GM23338 (cell line): ENCODE data around the gene MED17. TPM values are rescaled to one million over a fixed set of nuclear protein-coding genes. Genes with fewer than 3 reads are reported as not detected.
"Not testable (repeated sequence)": the region's sequence is repeated elsewhere in the genome, so short reads cannot be mapped to it uniquely, and the experiment has no call there.

Experiments used
- ATAC-seq: fragments of 200-7000 bp; cut with Tn5 transposase; 3 replicates; pipeline ENCODE4 v1.9.1; 2020
- DNase-seq: peaks from one replicate; pipeline ENCODE4 v3.0.0-alpha.2; 2015; ENCODE audit warnings: low spot score
- H2AFZ ChIP-seq: fragments of 200-600 bp; sonication (generic); 2 replicates; pipeline ENCODE4 v1.8.0; 2016; ENCODE audit warnings: antibody characterized with exemption, mild to moderate bottlenecking, moderate library complexity
- H3F3A ChIP-seq: fragments of 200-600 bp; sonication (generic); replicated peaks from 2 replicates; pipeline ENCODE4 v1.8.0; 2017; ENCODE audit warnings: antibody characterized with exemption, mixed run types, low read depth
- H3K27ac ChIP-seq: fragments of 200-600 bp; sonication (generic); 2 replicates; pipeline ENCODE4 v1.6.1; 2016; ENCODE audit warnings: low read depth
- H3K27me3 ChIP-seq: fragments of 200-600 bp; sonication (generic); 2 replicates; pipeline ENCODE4 v1.8.0; 2016; ENCODE audit warnings: mild to moderate bottlenecking, mixed run types, moderate library complexity; ENCODE audit not compliant: insufficient read depth
- H3K36me3 ChIP-seq: fragments of 200-600 bp; sonication (generic); 2 replicates; pipeline ENCODE4 v1.8.0; 2016; ENCODE audit warnings: mild to moderate bottlenecking; ENCODE audit not compliant: insufficient read depth
- H3K4me1 ChIP-seq: fragments of 200-600 bp; sonication (generic); 2 replicates; pipeline ENCODE4 v1.8.0; 2016; ENCODE audit warnings: mild to moderate bottlenecking, moderate library complexity; ENCODE audit not compliant: insufficient read depth
- H3K4me2 ChIP-seq: fragments of 200-600 bp; sonication (generic); 2 replicates; pipeline ENCODE4 v1.7.1; 2017; ENCODE audit warnings: mixed run types
- H3K4me3 ChIP-seq: fragments of 200-600 bp; sonication (generic); 2 replicates; pipeline ENCODE4 v1.6.1; 2016; ENCODE audit warnings: mixed run types
- H3K79me2 ChIP-seq: fragments of 200-600 bp; sonication (generic); replicated peaks from 2 replicates; pipeline ENCODE4 v1.8.0; 2017; ENCODE audit warnings: mild to moderate bottlenecking; ENCODE audit not compliant: insufficient read depth
- H3K9me2 ChIP-seq: fragments of 200-600 bp; sonication (generic); 2 replicates; pipeline ENCODE4 v1.8.0; 2017; ENCODE audit not compliant: insufficient read depth
- H4K20me1 ChIP-seq: fragments of 200-600 bp; sonication (generic); replicated peaks from 2 replicates; pipeline ENCODE4 v1.8.0; 2017; ENCODE audit warnings: mild to moderate bottlenecking; ENCODE audit not compliant: insufficient read depth
- H3K27ac Mint-ChIP-seq: 2 replicates; pipeline ENCODE4 v1.8.0; 2020; ENCODE audit warnings: inconsistent platforms, mild to moderate bottlenecking, moderate library complexity, mixed read lengths
- H3K27me3 Mint-ChIP-seq: 3 replicates; pipeline ENCODE4 v1.8.0; 2022; ENCODE audit warnings: low read depth, mild to moderate bottlenecking, moderate library complexity, mixed read lengths, inconsistent platforms; ENCODE audit not compliant: insufficient read depth, poor library complexity
- H3K36me3 Mint-ChIP-seq: 3 replicates; pipeline ENCODE4 v1.8.0; 2021; ENCODE audit warnings: low read depth, mild to moderate bottlenecking, inconsistent platforms, moderate library complexity, mixed read lengths
- H3K4me1 Mint-ChIP-seq: 3 replicates; pipeline ENCODE4 v1.8.0; 2020; ENCODE audit warnings: mild to moderate bottlenecking, inconsistent platforms, mixed read lengths
- H3K4me3 Mint-ChIP-seq: 3 replicates; pipeline ENCODE4 v1.8.0; 2021; ENCODE audit warnings: moderate library complexity, mild to moderate bottlenecking, inconsistent platforms, mixed read lengths
- H3K9me3 Mint-ChIP-seq: 3 replicates; pipeline ENCODE4 v1.8.0; 2020; ENCODE audit warnings: moderate library complexity, mild to moderate bottlenecking, inconsistent platforms, mixed read lengths
- ETS1 ChIP-seq: IDR thresholded peaks from 2 replicates; pipeline ENCODE4 v1.6.1; 2016; ENCODE audit warnings: antibody characterized with exemption
- JUNB ChIP-seq: IDR thresholded peaks from one replicate; pipeline ENCODE4 v1.6.1; 2016; ENCODE audit warnings: antibody characterized with exemption; ENCODE audit not compliant: unreplicated experiment
- NANOG ChIP-seq: IDR thresholded peaks from 2 replicates; pipeline ENCODE4 v1.6.1; 2016; ENCODE audit warnings: antibody characterized with exemption, borderline replicate concordance
- POLR2AphosphoS5 ChIP-seq: IDR thresholded peaks from 2 replicates; pipeline ENCODE4 v1.6.1; 2016; ENCODE audit warnings: antibody characterized with exemption, low read depth
- STAT1 ChIP-seq: IDR thresholded peaks from one replicate; pipeline ENCODE4 v1.6.1; 2016; ENCODE audit warnings: antibody characterized with exemption; ENCODE audit not compliant: unreplicated experiment
- ZNF462 ChIP-seq: fragments of 250-450 bp; sonication (Bioruptor Pico); IDR thresholded peaks from 2 replicates; pipeline ENCODE4 v1.5.0; 2020; ENCODE audit warnings: mild to moderate bottlenecking, moderate library complexity
- polyA plus RNA-seq: library from polyadenylated mRNA; unstranded; fragments of >200 nt; fragmentation: Nextera tagmentation; extraction: Ambion mirVana; gene quantifications from 2 replicates; pipeline ENCODE4 v1.2.1, GENCODE V29; 2016
- total RNA-seq: library from RNA; depleted of rRNA; stranded (reverse); fragments of >200 nt; shearing (Covaris generic); gene quantifications from 2 replicates; pipeline ENCODE4 v1.2.3, GENCODE V29; 2014
- TF ChIP-seq, protein P1 (sequence below), 2 experiments: fragments of 200-600 bp in 1 of 2; sonication (generic) in 1 of 2; conservative IDR thresholded peaks; 2 replicates each; pipeline versions ENCODE4 v1.5.1 to v1.6.1; 2016 to 2017; ENCODE audit warnings: antibody characterized with exemption in 2 of 2, low read depth in 2 of 2, mild to moderate bottlenecking in 2 of 2, moderate library complexity in 1 of 2
- TF ChIP-seq, protein P2 (sequence below): IDR thresholded peaks from one replicate; pipeline ENCODE4 v1.6.1; 2018; ENCODE audit warnings: antibody characterized with exemption; ENCODE audit not compliant: unreplicated experiment

The MED17 gene
- total and polyA plus RNA-seq, 2 experiments from 2014 or later: 19.1 to 31.2 TPM

DNA sequence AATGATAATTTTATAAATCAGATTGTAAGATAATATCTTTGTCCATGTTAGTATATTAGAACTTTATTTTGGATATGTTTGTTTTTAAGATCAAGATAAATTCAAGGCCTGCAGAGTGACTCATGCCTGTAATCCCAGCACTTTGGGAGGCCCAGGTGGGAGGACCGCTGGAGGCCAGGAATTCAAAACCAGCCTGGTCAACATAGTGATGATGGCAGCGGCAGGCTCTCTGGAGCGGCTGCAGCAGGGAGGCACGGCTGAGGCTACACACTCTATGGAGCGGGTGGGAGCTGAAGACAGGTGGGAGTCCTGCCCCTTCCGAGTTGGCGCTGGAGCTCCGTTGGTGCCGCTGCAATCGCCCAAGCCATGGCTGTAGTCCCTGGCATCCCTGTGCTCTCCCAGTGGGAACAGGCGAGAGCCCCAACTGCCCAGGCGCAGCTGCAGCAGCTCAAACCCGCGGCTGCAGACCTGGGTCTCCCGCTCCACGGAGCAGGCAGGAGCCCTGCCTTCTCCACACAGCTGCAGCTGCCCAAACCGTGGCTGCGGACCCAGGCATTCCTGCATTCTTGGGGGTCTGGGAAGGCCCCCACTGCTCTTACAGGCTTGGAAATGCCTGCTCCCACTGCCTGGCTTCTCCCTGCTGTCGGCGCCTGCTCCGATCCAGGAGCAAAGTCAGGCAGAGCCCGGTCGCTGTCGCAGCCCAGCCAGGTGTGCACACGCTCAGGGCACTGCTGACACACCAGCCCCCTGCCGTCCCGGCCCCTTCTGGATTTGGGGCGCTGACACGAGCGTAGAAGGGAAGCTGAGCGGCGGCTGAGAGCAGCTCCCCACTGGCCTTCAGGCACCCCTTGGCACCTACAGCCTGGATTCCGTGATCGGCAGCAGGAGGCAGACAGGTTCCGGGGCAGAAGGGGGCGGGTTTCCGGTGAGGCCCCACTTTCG lies 25.9 kb upstream of the MED17 start:
- H3K27ac Mint-ChIP-seq: no peak overlapping the region
- Histone ChIP-seq H3K9me2 (no peaks in the 10 kb centered on the region), H3K79me2 (no peaks in the 10 kb centered on the region), H3K4me3 (no peak overlapping the region), H3K4me1 (no peaks in the 10 kb centered on the region), H3K4me2 (no peak overlapping the region), H4K20me1 (no peaks in the 10 kb centered on the region), H2AFZ (no peak overlapping the region), H3F3A (no peaks in the 10 kb centered on the region), H3K27ac (no peak overlapping the region), H3K36me3 (peaks cover 44% of the 10 kb centered on the region), H3K27me3 (no peaks in the 10 kb centered on the region)
- H3K36me3 Mint-ChIP-seq: peaks cover 37% of the 10 kb centered on the region
- DNase-seq (no peak), ATAC-seq (no peak)
- H3K27me3 Mint-ChIP-seq: no peaks in the 10 kb centered on the region
- no peak overlapping the region for H3K4me3 Mint-ChIP-seq
- H3K9me3 Mint-ChIP-seq: no peaks in the 10 kb centered on the region
- no peaks in the 10 kb centered on the region for H3K4me1 Mint-ChIP-seq
- no peak for TF ChIP-seq NANOG
- no peak for TF ChIP-seq STAT1
- no peak for TF ChIP-seq JUNB
- TF ChIP-seq, protein P1, sequence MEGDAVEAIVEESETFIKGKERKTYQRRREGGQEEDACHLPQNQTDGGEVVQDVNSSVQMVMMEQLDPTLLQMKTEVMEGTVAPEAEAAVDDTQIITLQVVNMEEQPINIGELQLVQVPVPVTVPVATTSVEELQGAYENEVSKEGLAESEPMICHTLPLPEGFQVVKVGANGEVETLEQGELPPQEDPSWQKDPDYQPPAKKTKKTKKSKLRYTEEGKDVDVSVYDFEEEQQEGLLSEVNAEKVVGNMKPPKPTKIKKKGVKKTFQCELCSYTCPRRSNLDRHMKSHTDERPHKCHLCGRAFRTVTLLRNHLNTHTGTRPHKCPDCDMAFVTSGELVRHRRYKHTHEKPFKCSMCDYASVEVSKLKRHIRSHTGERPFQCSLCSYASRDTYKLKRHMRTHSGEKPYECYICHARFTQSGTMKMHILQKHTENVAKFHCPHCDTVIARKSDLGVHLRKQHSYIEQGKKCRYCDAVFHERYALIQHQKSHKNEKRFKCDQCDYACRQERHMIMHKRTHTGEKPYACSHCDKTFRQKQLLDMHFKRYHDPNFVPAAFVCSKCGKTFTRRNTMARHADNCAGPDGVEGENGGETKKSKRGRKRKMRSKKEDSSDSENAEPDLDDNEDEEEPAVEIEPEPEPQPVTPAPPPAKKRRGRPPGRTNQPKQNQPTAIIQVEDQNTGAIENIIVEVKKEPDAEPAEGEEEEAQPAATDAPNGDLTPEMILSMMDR (conservative IDR thresholded peaks at IDR 0.05; ENCODE audit: low read depth in 2 of 2): no peak
- no peak for TF ChIP-seq ETS1
- TF ChIP-seq, protein P2, sequence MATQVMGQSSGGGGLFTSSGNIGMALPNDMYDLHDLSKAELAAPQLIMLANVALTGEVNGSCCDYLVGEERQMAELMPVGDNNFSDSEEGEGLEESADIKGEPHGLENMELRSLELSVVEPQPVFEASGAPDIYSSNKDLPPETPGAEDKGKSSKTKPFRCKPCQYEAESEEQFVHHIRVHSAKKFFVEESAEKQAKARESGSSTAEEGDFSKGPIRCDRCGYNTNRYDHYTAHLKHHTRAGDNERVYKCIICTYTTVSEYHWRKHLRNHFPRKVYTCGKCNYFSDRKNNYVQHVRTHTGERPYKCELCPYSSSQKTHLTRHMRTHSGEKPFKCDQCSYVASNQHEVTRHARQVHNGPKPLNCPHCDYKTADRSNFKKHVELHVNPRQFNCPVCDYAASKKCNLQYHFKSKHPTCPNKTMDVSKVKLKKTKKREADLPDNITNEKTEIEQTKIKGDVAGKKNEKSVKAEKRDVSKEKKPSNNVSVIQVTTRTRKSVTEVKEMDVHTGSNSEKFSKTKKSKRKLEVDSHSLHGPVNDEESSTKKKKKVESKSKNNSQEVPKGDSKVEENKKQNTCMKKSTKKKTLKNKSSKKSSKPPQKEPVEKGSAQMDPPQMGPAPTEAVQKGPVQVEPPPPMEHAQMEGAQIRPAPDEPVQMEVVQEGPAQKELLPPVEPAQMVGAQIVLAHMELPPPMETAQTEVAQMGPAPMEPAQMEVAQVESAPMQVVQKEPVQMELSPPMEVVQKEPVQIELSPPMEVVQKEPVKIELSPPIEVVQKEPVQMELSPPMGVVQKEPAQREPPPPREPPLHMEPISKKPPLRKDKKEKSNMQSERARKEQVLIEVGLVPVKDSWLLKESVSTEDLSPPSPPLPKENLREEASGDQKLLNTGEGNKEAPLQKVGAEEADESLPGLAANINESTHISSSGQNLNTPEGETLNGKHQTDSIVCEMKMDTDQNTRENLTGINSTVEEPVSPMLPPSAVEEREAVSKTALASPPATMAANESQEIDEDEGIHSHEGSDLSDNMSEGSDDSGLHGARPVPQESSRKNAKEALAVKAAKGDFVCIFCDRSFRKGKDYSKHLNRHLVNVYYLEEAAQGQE: no peak
- TF ChIP-seq POLR2AphosphoS5: no peak
- TF ChIP-seq ZNF462: no peak

DNA sequence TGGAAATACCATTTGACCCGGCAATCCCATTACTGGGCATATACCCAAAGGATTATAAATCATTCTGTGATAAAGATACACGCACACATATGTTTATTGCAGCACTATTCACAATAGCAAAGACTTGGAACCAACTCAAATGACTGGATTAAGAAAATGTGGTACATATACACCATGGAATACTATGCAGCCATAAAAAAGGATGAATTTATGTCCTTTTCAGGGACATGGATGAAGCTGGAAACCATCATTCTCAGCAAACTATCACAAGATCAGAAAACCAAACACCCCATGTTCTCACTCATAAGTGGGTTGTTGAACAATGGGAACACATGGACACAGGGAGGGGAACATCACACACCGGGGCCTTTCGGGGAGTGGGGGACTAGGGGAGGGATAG lies 25.0 kb upstream of the MED17 start:
- not testable (repeated sequence) for H3K79me2 ChIP-seq, H3K4me1 Mint-ChIP-seq, H3K27me3 ChIP-seq, H3K4me3 Mint-ChIP-seq, ATAC-seq, H3K4me2 ChIP-seq, DNase-seq, H4K20me1 ChIP-seq, H2AFZ ChIP-seq, H3K27ac ChIP-seq, H3K27ac Mint-ChIP-seq, H3K9me3 Mint-ChIP-seq, H3K4me1 ChIP-seq, H3F3A ChIP-seq, H3K9me2 ChIP-seq, H3K27me3 Mint-ChIP-seq, H3K4me3 ChIP-seq
- H3K36me3 ChIP-seq: peaks cover 37% of the 10 kb centered on the region
- peaks cover 37% of the 10 kb centered on the region for H3K36me3 Mint-ChIP-seq
